ENCODE results near the gene PDE6B. TPM values are rescaled to one million over a fixed set of nuclear protein-coding genes. Genes with fewer than 3 reads are reported as not detected.
"Not testable (repeated sequence)": the region's sequence is repeated elsewhere in the genome, so short reads cannot be mapped to it uniquely, and the experiment has no call there.

The PDE6B gene
- polyA plus RNA-seq, 2 donors: 0.41 to 0.89 TPM

- not testable (repeated sequence) for H3K27ac ChIP-seq (ENCODE audit: low read depth in 2 of 2, low read length in 1 of 2); H3K4me1 ChIP-seq (ENCODE audit: control insufficient read depth in 2 of 2, insufficient read depth in 2 of 2, low read length in 1 of 2); H3K27me3 ChIP-seq (ENCODE audit: control insufficient read depth in 1 of 2, insufficient read depth in 2 of 2, low read length in 2 of 2); H3K4me3 ChIP-seq (ENCODE audit: low read depth in 1 of 2, low read length in 2 of 2); H3K36me3 ChIP-seq (ENCODE audit: control insufficient read depth in 2 of 2, insufficient read depth in 2 of 2, low read length in 1 of 2)
- WGBS, 2 donors: 87 to 88% methylated on average over 44 to 46 of the region's 46 CpGs
- H3K9me3 ChIP-seq (ENCODE audit: control insufficient read depth in 2 of 2, insufficient read depth in 1 of 2, low read depth in 1 of 2, low read length in 1 of 2): peaks cover 8 to 24% of the 10 kb centered on the region in 2 donors
These were observed 9.9 kb downstream of the PDE6B start for GRCh38 chr4:635066-635835.

DNA sequence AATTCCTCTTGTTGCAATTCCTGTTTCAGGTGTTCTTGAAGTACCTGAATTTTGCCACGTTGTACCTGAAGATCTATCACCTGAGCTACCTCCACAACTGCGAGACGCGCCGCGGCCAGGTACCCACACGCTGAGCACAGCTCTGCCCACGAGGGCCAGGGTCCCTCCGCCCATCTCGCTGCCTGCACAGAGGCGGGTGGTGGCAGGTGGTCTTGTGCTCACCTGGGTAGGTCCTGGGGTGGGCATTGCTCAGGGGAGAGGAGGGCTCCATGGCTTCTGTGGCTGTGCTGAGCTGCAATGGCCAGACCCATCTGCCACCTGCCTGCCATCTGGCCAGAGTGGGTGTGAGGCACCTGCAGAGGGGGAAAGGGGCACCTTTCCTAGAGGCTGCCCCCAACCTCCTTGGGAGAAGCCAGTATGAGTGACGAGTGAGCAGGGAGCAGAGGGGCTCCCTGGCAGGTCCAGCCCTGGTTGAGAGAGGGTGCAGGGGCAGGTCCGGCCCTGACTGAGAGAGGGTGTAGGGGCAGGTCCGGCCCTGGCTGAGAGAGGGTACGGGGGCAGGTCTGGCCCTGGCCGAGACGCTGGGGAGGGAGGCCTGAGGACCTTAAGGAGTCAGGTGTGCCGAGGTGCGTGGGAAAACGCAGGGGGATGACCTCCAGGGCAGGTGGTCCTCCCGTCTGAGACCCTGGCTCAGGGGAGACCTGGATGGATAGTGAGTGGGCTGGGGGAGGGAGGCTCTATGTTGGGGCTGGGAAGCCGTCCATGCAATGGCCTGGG lies 10.7 kb downstream of the PDE6B start:
- Histone ChIP-seq H3K4me3 (ENCODE audit: low read depth in 1 of 2, low read length in 2 of 2) (no peak overlapping the region), H3K9me3 (ENCODE audit: control insufficient read depth in 2 of 2, insufficient read depth in 1 of 2, low read depth in 1 of 2, low read length in 1 of 2) (peaks cover 8 to 24% of the 10 kb centered on the region in 2 donors), H3K27me3 (ENCODE audit: control insufficient read depth in 1 of 2, insufficient read depth in 2 of 2, low read length in 2 of 2) (no peaks in the 10 kb centered on the region), H3K27ac (ENCODE audit: low read depth in 2 of 2, low read length in 1 of 2) (no peak overlapping the region), H3K4me1 (ENCODE audit: control insufficient read depth in 2 of 2, insufficient read depth in 2 of 2, low read length in 1 of 2) (no peaks in the 10 kb centered on the region), H3K36me3 (ENCODE audit: control insufficient read depth in 2 of 2, insufficient read depth in 2 of 2, low read length in 1 of 2) (no peaks in the 10 kb centered on the region)
- WGBS, 2 donors: 82 to 83% methylated on average over 21 to 22 of the region's 22 CpGs

DNA sequence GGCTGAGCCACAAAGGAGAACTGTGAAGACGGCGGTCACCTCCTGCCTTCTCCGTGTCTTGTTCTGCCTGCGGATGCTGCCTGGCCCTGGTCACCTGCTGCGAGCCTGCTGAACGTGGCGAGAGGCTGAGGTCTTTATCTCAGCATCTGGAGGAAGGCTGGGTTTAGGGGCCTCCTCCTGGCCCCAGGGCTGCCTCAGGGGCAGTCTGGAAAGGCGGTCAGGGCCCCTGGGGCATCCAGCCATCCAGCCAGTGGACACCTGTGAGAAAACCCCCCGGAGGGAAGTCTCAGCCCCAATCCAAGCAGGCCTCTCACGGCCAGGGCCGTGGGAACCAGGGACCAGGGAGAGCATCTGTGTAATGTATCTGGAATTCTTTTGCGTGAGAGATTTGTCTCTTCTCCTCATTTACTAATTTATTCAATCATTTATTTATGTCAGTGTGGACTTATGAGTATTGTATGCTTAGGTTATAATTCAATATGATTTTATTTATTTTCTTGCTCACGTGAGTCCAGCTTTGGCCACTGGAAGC lies 11.3 kb downstream of the PDE6B start:
- Histone ChIP-seq H3K27me3 (ENCODE audit: control insufficient read depth in 1 of 2, insufficient read depth in 2 of 2, low read length in 2 of 2) (no peaks in the 10 kb centered on the region), H3K4me3 (ENCODE audit: low read depth in 1 of 2, low read length in 2 of 2) (no peak overlapping the region), H3K36me3 (ENCODE audit: control insufficient read depth in 2 of 2, insufficient read depth in 2 of 2, low read length in 1 of 2) (no peaks in the 10 kb centered on the region), H3K4me1 (ENCODE audit: control insufficient read depth in 2 of 2, insufficient read depth in 2 of 2, low read length in 1 of 2) (no peaks in the 10 kb centered on the region), H3K27ac (ENCODE audit: low read depth in 2 of 2, low read length in 1 of 2) (no peak overlapping the region), H3K9me3 (ENCODE audit: control insufficient read depth in 2 of 2, insufficient read depth in 1 of 2, low read depth in 1 of 2, low read length in 1 of 2) (peaks cover 11 to 22% of the 10 kb centered on the region in 2 donors)
- 71 to 74% methylated on average over 13 of the region's 13 CpGs for WGBS, 2 donors

GRCh38 chr4:637536-638280 lies 12.3 kb downstream of the PDE6B start:
- H3K27ac ChIP-seq (ENCODE audit: low read depth in 2 of 2, low read length in 1 of 2): no peak overlapping the region
- 72 to 79% methylated on average over 32 of the region's 32 CpGs for WGBS, 2 donors
- no peaks in the 10 kb centered on the region for H3K4me1 ChIP-seq (ENCODE audit: control insufficient read depth in 2 of 2, insufficient read depth in 2 of 2, low read length in 1 of 2)
- H3K27me3 ChIP-seq (ENCODE audit: control insufficient read depth in 1 of 2, insufficient read depth in 2 of 2, low read length in 2 of 2): no peaks in the 10 kb centered on the region
- no peaks in the 10 kb centered on the region for H3K36me3 ChIP-seq (ENCODE audit: control insufficient read depth in 2 of 2, insufficient read depth in 2 of 2, low read length in 1 of 2)
- peaks cover 7 to 15% of the 10 kb centered on the region in 2 donors for H3K9me3 ChIP-seq (ENCODE audit: control insufficient read depth in 2 of 2, insufficient read depth in 1 of 2, low read depth in 1 of 2, low read length in 1 of 2)
- H3K4me3 ChIP-seq (ENCODE audit: low read depth in 1 of 2, low read length in 2 of 2): no peak overlapping the region

DNA sequence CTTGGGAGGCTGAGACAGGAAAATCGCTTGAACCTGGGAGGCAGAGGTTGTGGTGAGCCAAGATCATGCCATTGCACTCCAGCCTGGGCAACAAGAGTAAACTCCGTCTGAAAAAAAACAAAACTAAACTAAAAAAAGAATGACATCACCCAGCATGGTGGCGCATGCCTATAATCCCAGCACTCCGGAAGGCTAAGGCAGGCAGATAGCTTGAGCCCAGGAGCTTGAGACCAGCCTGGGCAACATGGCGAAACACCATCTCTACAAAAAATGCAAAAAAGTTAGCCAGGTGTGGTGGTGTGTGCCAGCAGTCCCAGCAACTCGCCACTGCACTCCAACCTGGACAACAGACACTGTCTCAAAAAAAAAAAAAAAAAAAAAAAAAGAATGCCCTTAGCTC lies 17.0 kb downstream of the PDE6B start:
- not testable (repeated sequence) for H3K4me3 ChIP-seq (ENCODE audit: low read depth in 1 of 2, low read length in 2 of 2); H3K36me3 ChIP-seq (ENCODE audit: control insufficient read depth in 2 of 2, insufficient read depth in 2 of 2, low read length in 1 of 2); H3K27me3 ChIP-seq (ENCODE audit: control insufficient read depth in 1 of 2, insufficient read depth in 2 of 2, low read length in 2 of 2); H3K9me3 ChIP-seq (ENCODE audit: control insufficient read depth in 2 of 2, insufficient read depth in 1 of 2, low read depth in 1 of 2, low read length in 1 of 2); H3K4me1 ChIP-seq (ENCODE audit: control insufficient read depth in 2 of 2, insufficient read depth in 2 of 2, low read length in 1 of 2); H3K27ac ChIP-seq (ENCODE audit: low read depth in 2 of 2, low read length in 1 of 2)
- WGBS, 2 donors: 81 to 87% methylated on average over 6 of the region's 6 CpGs

DNA sequence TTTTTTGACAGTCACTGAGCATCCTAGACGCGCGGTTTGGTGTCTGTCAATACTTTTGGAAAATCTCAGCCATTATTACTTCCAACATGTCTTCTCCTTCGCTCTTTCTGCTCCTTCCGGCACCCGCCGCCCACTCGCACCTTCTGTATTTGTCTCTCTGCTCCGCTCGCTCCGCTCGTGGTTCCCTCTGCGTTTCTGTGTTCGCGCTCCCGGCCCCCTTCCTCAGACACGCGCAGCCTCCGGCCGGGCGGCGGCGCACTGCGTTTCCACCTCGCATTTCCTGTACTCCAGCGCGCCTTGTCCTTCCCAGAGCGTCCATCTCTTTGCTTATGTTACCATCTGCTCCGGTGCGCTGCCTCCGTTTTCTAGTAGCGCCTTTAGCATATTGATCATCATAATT lies 21.1 kb downstream of the PDE6B start:
- Histone ChIP-seq H3K27ac (ENCODE audit: low read depth in 2 of 2, low read length in 1 of 2) (no peak overlapping the region), H3K27me3 (ENCODE audit: control insufficient read depth in 1 of 2, insufficient read depth in 2 of 2, low read length in 2 of 2) (peaks cover 0 to 2% of the 10 kb centered on the region in 2 donors)

DNA sequence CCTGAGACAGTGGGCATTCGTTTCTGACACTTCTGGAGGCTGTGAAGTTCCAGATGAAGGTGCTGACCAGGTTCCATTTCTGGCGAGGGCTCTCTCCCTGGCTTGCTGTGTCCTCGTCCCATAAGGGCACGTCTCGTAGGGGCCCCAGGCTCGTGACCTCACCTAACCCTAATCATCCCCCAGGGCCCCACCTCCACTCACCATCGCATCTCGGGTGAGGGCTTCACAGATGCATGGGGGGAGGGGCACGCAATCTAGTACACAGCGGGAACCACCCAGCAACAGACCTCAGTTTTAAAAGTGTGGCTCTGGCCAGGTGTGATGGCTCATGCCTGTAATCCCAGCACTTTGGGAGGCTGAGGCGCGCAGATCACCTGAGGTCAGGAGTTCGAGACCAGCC lies 22.1 kb downstream of the PDE6B start:
- no peak overlapping the region for H3K27ac ChIP-seq (ENCODE audit: low read depth in 2 of 2, low read length in 1 of 2)
- H3K27me3 ChIP-seq (ENCODE audit: control insufficient read depth in 1 of 2, insufficient read depth in 2 of 2, low read length in 2 of 2): peaks cover 0 to 2% of the 10 kb centered on the region in 2 donors
- H3K4me1 ChIP-seq (ENCODE audit: control insufficient read depth in 2 of 2, insufficient read depth in 2 of 2, low read length in 1 of 2): peaks cover 0 to 4% of the 10 kb centered on the region in 2 donors
- H3K9me3 ChIP-seq (ENCODE audit: control insufficient read depth in 2 of 2, insufficient read depth in 1 of 2, low read depth in 1 of 2, low read length in 1 of 2): peaks cover 0 to 3% of the 10 kb centered on the region in 2 donors
- no peak overlapping the region for H3K4me3 ChIP-seq (ENCODE audit: low read depth in 1 of 2, low read length in 2 of 2)
- no peaks in the 10 kb centered on the region for H3K36me3 ChIP-seq (ENCODE audit: control insufficient read depth in 2 of 2, insufficient read depth in 2 of 2, low read length in 1 of 2)
- WGBS, 2 donors: 65 to 67% methylated on average over 13 of the region's 13 CpGs

More for the DNA sequence above, 21.1 kb downstream of the PDE6B start:
- 69 to 73% methylated on average over 32 of the region's 32 CpGs for WGBS, 2 donors
- Histone ChIP-seq H3K4me3 (ENCODE audit: low read depth in 1 of 2, low read length in 2 of 2) (no peak overlapping the region), H3K36me3 (ENCODE audit: control insufficient read depth in 2 of 2, insufficient read depth in 2 of 2, low read length in 1 of 2) (no peaks in the 10 kb centered on the region), H3K4me1 (ENCODE audit: control insufficient read depth in 2 of 2, insufficient read depth in 2 of 2, low read length in 1 of 2) (peaks cover 0 to 4% of the 10 kb centered on the region in 2 donors), H3K9me3 (ENCODE audit: control insufficient read depth in 2 of 2, insufficient read depth in 1 of 2, low read depth in 1 of 2, low read length in 1 of 2) (peaks cover under 1 to 3% of the 10 kb centered on the region in 2 donors)

DNA sequence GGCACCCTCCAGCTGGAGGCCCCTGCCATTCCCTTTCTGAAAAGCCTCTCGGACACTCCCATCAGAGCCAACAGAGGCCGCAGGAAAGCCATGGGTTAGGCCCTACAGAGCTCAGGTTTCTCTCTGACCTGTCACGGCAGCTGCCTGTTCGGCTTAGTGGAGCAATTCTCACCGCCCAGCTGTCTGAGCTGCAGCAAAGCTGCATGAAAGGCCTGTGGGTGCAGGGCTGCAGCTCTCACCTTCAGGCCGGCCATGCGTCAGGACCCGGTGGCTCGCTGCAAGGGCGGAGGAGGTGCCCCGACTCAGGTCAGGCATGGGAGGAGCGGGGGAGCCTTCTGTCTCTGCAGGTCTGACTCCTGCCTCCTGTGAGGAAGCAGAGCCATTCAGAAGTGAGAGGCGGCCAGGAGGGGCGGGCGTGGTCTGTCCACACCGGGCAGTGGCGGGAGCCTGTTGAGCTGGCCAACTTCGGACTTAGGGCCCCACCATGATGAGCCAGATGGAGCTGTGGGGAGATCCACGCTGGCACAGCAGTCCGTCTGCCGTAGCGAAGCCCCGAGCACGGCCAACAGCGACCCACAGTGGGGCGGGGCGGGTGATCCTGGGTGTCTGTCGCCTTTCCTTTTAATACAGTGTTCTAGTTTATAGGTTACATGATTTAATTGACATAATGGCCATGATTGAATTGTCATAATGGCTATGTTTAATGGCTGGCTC lies 23.4 kb downstream of the PDE6B start:
- no peak overlapping the region for H3K27ac ChIP-seq (ENCODE audit: low read depth in 2 of 2, low read length in 1 of 2)
- H3K27me3 ChIP-seq (ENCODE audit: control insufficient read depth in 1 of 2, insufficient read depth in 2 of 2, low read length in 2 of 2): peaks cover 0 to 2% of the 10 kb centered on the region in 2 donors
- no peak overlapping the region for H3K4me3 ChIP-seq (ENCODE audit: low read depth in 1 of 2, low read length in 2 of 2)
- WGBS, 2 donors: 77% methylated on average over 28 of the region's 28 CpGs
- no peaks in the 10 kb centered on the region for H3K36me3 ChIP-seq (ENCODE audit: control insufficient read depth in 2 of 2, insufficient read depth in 2 of 2, low read length in 1 of 2)
- peaks cover 0 to 4% of the 10 kb centered on the region in 2 donors for H3K4me1 ChIP-seq (ENCODE audit: control insufficient read depth in 2 of 2, insufficient read depth in 2 of 2, low read length in 1 of 2)
- H3K9me3 ChIP-seq (ENCODE audit: control insufficient read depth in 2 of 2, insufficient read depth in 1 of 2, low read depth in 1 of 2, low read length in 1 of 2): peaks cover 0 to 3% of the 10 kb centered on the region in 2 donors

GRCh38 chr4:649293-649625 lies 23.9 kb downstream of the PDE6B start:
- Histone ChIP-seq H3K36me3 (ENCODE audit: control insufficient read depth in 2 of 2, insufficient read depth in 2 of 2, low read length in 1 of 2) (no peaks in the 10 kb centered on the region), H3K9me3 (ENCODE audit: control insufficient read depth in 2 of 2, insufficient read depth in 1 of 2, low read depth in 1 of 2, low read length in 1 of 2) (peaks cover 0 to 3% of the 10 kb centered on the region in 2 donors), H3K4me3 (ENCODE audit: low read depth in 1 of 2, low read length in 2 of 2) (no peak overlapping the region), H3K4me1 (ENCODE audit: control insufficient read depth in 2 of 2, insufficient read depth in 2 of 2, low read length in 1 of 2) (peaks cover 0 to 4% of the 10 kb centered on the region in 2 donors), H3K27me3 (ENCODE audit: control insufficient read depth in 1 of 2, insufficient read depth in 2 of 2, low read length in 2 of 2) (peaks cover 0 to 2% of the 10 kb centered on the region in 2 donors), H3K27ac (ENCODE audit: low read depth in 2 of 2, low read length in 1 of 2) (no peak overlapping the region)
- WGBS, 2 donors: 90 to 93% methylated on average over 7 of the region's 7 CpGs
